ENCODE data around the gene GJE1. TPM values are rescaled to one million over a fixed set of nuclear protein-coding genes. Genes with fewer than 3 reads are reported as not detected.
"Not testable (repeated sequence)": the region's sequence is repeated elsewhere in the genome, so short reads cannot be mapped to it uniquely, and the experiment has no call there.

Gene GJE1, protein sequence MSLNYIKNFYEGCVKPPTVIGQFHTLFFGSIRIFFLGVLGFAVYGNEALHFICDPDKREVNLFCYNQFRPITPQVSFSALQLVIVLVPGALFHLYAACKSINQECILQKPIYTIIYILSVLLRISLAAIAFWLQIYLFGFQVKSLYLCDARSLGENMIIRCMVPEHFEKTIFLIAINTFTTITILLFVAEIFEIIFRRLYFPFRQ
- total RNA-seq (2014; rRNA removed; shearing (Covaris generic); ENCODE audit: low replicate concordance), result not detected in 2 replicates

DNA sequence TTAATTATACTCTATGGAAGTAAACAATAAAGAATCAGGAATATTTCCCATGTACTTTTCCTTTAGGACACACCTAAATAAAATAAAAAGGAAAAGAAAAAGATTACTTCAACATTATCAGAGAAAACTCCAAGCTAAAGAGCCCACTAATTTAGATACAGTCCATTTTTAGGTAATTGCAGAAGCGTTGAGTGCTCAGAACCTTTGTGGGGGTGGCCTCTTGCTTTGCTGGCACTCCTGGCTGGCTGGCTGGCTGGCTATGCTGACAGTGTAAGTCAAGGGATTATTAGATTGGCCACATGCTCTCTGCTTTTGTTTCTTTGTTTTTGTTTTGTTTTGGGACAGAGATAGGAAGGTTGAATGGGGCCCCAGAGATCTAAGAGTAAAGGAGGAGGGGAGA, at the start of gene GJE1:
Gene GJE1 (plus strand): TSS at position 301 of the 400 bp plus-strand sequence. CDS start 234 bp downstream, outside the sequence.
- Histone ChIP-seq H3K36me3 (no peaks in the 10 kb centered on the region), H3K27me3 (no peaks in the 10 kb centered on the region), H3K4me3 (no peak within 1 kb of the TSS), H3K9me3 (no peaks in the 10 kb centered on the region)
- DNase-seq, result no peak

GRCh38 chr6:142087950-142088857, 44.5 kb upstream of the GJE1 start:
- H3K36me3 ChIP-seq, result no peaks in the 10 kb centered on the region
- H3K27me3 ChIP-seq, result peaks cover 2% of the 10 kb centered on the region; the same call in 1 of the 2 replicates
- no peak for DNase-seq
- H3K4me3 ChIP-seq, result no peak overlapping the region
- H3K9me3 ChIP-seq, result no peaks in the 10 kb centered on the region

- peaks cover 2% of the 10 kb centered on the region; the same call in 1 of the 2 replicates for H3K27me3 ChIP-seq
- no peaks in the 10 kb centered on the region for H3K9me3 ChIP-seq
- peak; percentile 5 for DNase-seq
- H3K4me3 ChIP-seq, result no peak overlapping the region
- H3K36me3 ChIP-seq, result no peaks in the 10 kb centered on the region
Observed at GRCh38 chr6:142088858-142089216, 43.9 kb upstream of the GJE1 start.

GRCh38 chr6:142104820-142105219, 27.9 kb upstream of the GJE1 start:
- DNase-seq, H3K9me3 ChIP-seq, H3K27me3 ChIP-seq, H3K36me3 ChIP-seq, H3K4me3 ChIP-seq: not testable (repeated sequence)

DNA sequence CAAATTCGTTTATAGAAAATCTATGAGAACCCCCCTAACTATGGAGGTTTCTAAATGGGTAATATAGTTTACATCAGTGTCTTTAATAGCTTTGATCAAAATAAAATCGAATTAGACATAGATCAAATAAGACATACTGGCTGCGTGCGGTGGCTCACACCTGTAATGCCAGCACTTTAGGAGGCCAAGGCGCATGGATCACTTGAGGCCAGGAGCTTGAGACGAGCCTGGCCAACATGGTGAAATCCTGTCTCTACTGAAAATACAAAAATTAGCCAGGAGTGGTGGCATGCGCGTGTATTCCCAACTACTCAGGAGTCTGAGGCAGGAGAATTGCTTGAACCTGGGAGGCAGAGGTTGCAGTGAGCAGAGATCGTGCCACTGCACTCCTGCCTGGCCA, 21.9 kb upstream of the GJE1 start:
- not testable (repeated sequence) for H3K4me3 ChIP-seq, H3K36me3 ChIP-seq, DNase-seq, H3K27me3 ChIP-seq, H3K9me3 ChIP-seq

GRCh38 chr6:142112451-142113061, 20.2 kb upstream of the GJE1 start:
- no peaks in the 10 kb centered on the region for H3K27me3 ChIP-seq
- H3K9me3 ChIP-seq, result no peaks in the 10 kb centered on the region
- no peak overlapping the region for H3K4me3 ChIP-seq
- peak; percentile 45 for DNase-seq
- no peaks in the 10 kb centered on the region for H3K36me3 ChIP-seq

- no peak for DNase-seq
- H3K4me3 ChIP-seq, result no peak overlapping the region
- no peaks in the 10 kb centered on the region for H3K27me3 ChIP-seq
- no peaks in the 10 kb centered on the region for H3K36me3 ChIP-seq
- H3K9me3 ChIP-seq, result no peaks in the 10 kb centered on the region
Observed at GRCh38 chr6:142117366-142117765, 15.4 kb upstream of the GJE1 start.

- H3K36me3 ChIP-seq, result no peaks in the 10 kb centered on the region
- no peak for DNase-seq
- H3K9me3 ChIP-seq, result no peaks in the 10 kb centered on the region
Observed at GRCh38 chr6:142118328-142118727, 14.4 kb upstream of the GJE1 start.

DNA sequence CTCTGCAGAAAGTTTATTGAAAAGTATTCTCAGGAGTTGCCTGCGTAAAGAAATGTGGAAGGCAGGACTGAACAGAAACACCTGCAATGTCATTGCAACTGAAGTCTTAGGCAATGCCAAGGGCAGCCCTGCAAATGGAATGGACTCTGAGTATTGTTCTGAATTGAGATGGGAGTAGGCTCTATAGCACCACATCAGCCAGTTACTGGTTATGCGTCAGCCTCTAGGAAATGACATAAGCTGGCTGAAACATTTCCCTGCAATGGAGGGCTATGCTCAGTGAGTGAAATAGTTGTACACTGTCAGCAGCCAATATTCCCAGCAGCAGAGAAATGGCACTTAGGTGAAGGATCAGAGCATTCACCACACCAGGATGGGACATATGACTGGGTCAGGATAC, 13.8 kb upstream of the GJE1 start:
- no peaks in the 10 kb centered on the region for H3K36me3 ChIP-seq
- DNase-seq, result no peak
- no peak overlapping the region for H3K4me3 ChIP-seq
- no peaks in the 10 kb centered on the region for H3K9me3 ChIP-seq
- no peaks in the 10 kb centered on the region for H3K27me3 ChIP-seq

More at GRCh38 chr6:142118328-142118727, 14.4 kb upstream of the GJE1 start:
- no peak overlapping the region for H3K4me3 ChIP-seq
- no peaks in the 10 kb centered on the region for H3K27me3 ChIP-seq

DNA sequence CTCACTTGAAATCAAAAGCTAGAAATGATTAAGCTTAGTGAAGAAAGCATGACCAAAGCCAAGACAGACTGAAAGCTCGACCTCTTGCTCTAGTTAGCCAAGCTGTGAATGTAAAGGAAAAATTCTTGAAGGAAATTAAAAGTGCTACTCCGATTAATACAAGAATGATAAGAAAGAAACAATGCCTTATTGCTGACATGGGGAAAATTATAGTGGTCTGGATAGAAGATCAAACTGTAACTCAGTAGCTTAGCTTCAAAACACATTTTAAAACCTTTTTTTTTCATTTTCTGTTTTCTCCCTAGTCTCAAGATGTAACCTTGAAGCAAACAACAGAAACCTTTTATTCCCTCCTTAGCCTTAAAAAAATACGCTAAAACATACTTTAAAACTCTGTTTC, 11.4 kb upstream of the GJE1 start:
- no peaks in the 10 kb centered on the region for H3K36me3 ChIP-seq
- no peaks in the 10 kb centered on the region for H3K9me3 ChIP-seq
- DNase-seq, result no peak
- H3K27me3 ChIP-seq, result no peaks in the 10 kb centered on the region
- H3K4me3 ChIP-seq, result no peak overlapping the region

DNA sequence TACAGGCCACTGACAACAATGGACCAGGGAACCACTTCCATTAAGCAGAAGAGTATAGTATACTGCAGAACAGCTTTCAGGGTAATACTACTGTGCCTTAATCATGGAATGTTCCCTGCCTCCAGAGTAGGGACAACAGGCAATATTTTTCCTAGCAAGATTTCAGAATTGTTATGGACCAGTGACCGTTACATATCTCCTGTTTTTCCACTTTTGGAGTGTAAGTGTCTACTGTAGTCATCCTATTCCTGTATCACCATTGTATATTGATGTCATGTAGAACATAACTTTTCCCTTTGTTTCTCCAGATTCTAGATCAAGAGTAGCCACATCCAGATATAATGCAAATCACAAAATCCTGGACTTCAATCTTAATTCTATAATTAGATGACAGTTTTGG, 1.9 kb upstream of the GJE1 start:
- Histone ChIP-seq H3K9me3 (no peaks in the 10 kb centered on the region), H3K36me3 (no peaks in the 10 kb centered on the region), H3K4me3 (no peak overlapping the region), H3K27me3 (no peaks in the 10 kb centered on the region)
- no peak for DNase-seq

- Histone ChIP-seq H3K36me3 (no peaks in the 10 kb centered on the region), H3K4me3 (no peak overlapping the region), H3K27me3 (no peaks in the 10 kb centered on the region), H3K9me3 (no peaks in the 10 kb centered on the region)
- no peak for DNase-seq
Observed at GRCh38 chr6:142138876-142139275, 6.2 kb downstream of the GJE1 start.

GRCh38 chr6:142141531-142141930, 8.8 kb downstream of the GJE1 start:
- not testable (repeated sequence) for H3K27me3 ChIP-seq, DNase-seq, H3K4me3 ChIP-seq, H3K36me3 ChIP-seq, H3K9me3 ChIP-seq

GRCh38 chr6:142146828-142147662, 14.3 kb downstream of the GJE1 start, which contains the start of the genes NMBR and VTA1:
NMBR (minus strand) TSS chr6:142147122; CDS start chr6:142088658, 58,464 bp downstream.
VTA1 (plus strand) TSS chr6:142147263; CDS start chr6:142147288, 25 bp downstream.
- peaks cover 7% of the 10 kb centered on the region for H3K36me3 ChIP-seq
- peak within 1 kb of the TSS; percentile 81 for H3K4me3 ChIP-seq
- H3K9me3 ChIP-seq, result no peaks in the 10 kb centered on the region
- peak; percentile 99 for DNase-seq
- no peaks in the 10 kb centered on the region for H3K27me3 ChIP-seq

DNA sequence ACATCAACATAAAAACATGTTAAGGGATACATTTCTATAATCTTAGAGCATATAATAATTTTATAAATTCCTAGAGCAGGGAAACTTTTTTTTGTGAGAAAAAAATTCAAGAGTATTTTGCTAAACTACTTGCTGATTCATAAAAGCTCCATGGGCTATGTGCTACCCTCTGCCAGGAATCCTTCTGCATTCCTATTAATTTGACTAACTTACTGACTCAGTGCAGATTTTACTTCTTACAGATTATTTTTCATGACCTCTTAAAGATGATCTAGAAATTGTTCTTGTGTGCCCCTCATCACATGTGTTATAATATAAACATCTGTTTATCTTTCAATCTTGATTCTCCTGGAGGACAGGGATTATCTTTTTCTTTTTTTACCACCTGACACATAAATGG, 20.0 kb downstream of the GJE1 start:
- Histone ChIP-seq H3K4me3 (no peak overlapping the region), H3K9me3 (no peaks in the 10 kb centered on the region), H3K36me3 (peaks cover 7% of the 10 kb centered on the region), H3K27me3 (no peaks in the 10 kb centered on the region)
- peak; percentile 32 for DNase-seq

GRCh38 chr6:142153196-142153595, 20.5 kb downstream of the GJE1 start:
- no peak for DNase-seq
- Histone ChIP-seq H3K9me3 (no peaks in the 10 kb centered on the region), H3K4me3 (no peak overlapping the region), H3K27me3 (no peaks in the 10 kb centered on the region), H3K36me3 (peaks cover 7% of the 10 kb centered on the region)
